GM12864 (cell line): Measurements from ENCODE around the gene TTC12.

Experiments used
- DNase-seq: peaks from one replicate; pipeline ENCODE4 v3.0.0-alpha.2; 2011; ENCODE audit warnings: low read depth
- H3K4me3 ChIP-seq: 2 replicates; pipeline ENCODE4 v1.5.1; 2011; ENCODE audit warnings: mild to moderate bottlenecking, low read depth, low read length, control low read depth
- CTCF ChIP-seq: IDR thresholded peaks from 2 replicates; pipeline ENCODE4 v1.5.1; 2011; ENCODE audit warnings: low read depth, mild to moderate bottlenecking, moderate library complexity, low read length, control low read depth, inconsistent platforms; ENCODE audit errors: missing control alignments

TTC12 gene

GRCh38 chr11:113408206-113408605 lies 93.8 kb downstream of the TTC12 start:
- TF ChIP-seq CTCF: no peak

GRCh38 chr11:113408887-113409286 lies 94.5 kb downstream of the TTC12 start:
- DNase-seq: no peak
- no peak overlapping the region for H3K4me3 ChIP-seq
- no peak for TF ChIP-seq CTCF

More at GRCh38 chr11:113408206-113408605, 93.8 kb downstream of the TTC12 start:
- H3K4me3 ChIP-seq: no peak overlapping the region
- DNase-seq: no peak

GRCh38 chr11:113409526-113409925 lies 95.1 kb downstream of the TTC12 start:
- no peak overlapping the region for H3K4me3 ChIP-seq
- no peak for TF ChIP-seq CTCF
- no peak for DNase-seq

GRCh38 chr11:113410414-113411135 lies 96.2 kb downstream of the TTC12 start:
- no peak overlapping the region for H3K4me3 ChIP-seq
- no peak for DNase-seq
- no peak for TF ChIP-seq CTCF

- no peak for TF ChIP-seq CTCF
- DNase-seq: no peak
- H3K4me3 ChIP-seq: no peak overlapping the region
These were observed 97.2 kb downstream of the TTC12 start for GRCh38 chr11:113411536-113411935.

GRCh38 chr11:113412675-113413074 lies 98.3 kb downstream of the TTC12 start:
- no peak for TF ChIP-seq CTCF
- no peak for DNase-seq
- no peak overlapping the region for H3K4me3 ChIP-seq

GRCh38 chr11:113415343-113415742 lies 101.0 kb downstream of the TTC12 start:
- no peak for TF ChIP-seq CTCF
- DNase-seq: no peak
- no peak overlapping the region for H3K4me3 ChIP-seq
